VCaP (cell line): ENCODE data around the gene TGIF2.
"Not testable (repeated sequence)": the region's sequence is repeated elsewhere in the genome, so short reads cannot be mapped to it uniquely, and the experiment has no call there.

Experiments used
- H3K27ac ChIP-seq: fragments of 450-650 bp; 2 replicates; pipeline ENCODE4 v1.5.1; 2017
- TF ChIP-seq, protein P1 (sequence below): fragments of 450-650 bp; conservative IDR thresholded peaks from 2 replicates; pipeline ENCODE4 v1.5.1; 2017; ENCODE audit warnings: mild to moderate bottlenecking, moderate library complexity

Gene TGIF2

DNA sequence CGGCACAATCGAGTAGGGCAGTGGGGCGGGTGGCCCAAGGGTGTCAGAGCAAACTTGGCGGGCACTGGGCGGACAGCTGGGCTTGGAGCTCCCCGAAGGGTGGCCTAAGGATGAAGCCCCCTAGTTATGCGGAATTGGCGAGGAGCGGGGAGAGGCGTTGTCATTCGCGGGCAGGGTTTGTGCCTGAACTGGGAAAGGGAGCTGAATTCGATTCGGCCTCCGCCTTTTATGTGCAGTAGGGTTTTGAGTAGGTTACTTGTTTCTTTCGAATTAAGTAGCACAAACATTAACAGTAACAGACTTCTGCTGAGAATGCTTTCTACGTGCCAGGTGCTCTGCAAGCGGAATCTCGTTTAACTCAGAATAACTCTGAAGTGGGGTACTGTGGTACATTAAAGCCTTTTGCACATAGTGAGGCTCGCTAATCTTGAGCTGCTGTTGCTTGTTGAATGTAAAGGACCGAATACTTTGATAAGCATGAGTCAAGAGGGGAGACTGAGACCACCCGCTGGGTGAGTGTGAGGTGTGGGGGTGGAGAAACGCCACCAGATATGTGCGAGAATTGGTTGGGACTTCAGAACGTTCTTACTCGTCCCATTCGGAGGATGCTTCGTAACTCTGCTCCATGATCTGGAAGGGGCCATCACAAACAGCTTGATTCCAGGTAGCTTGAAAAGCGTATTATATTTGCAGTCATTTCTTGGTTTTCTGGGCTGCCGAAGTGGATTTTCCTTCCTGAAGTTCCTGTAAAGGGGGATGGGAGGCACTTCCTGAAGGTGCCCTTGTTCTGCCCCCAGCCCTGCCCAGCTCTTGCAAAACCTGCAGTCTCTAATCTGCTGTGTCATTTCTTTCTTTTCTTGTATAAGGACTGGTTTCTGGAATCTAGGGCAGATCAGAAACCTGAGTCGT lies 33.0 kb downstream of the TGIF2 start:
- TF ChIP-seq, protein P1, sequence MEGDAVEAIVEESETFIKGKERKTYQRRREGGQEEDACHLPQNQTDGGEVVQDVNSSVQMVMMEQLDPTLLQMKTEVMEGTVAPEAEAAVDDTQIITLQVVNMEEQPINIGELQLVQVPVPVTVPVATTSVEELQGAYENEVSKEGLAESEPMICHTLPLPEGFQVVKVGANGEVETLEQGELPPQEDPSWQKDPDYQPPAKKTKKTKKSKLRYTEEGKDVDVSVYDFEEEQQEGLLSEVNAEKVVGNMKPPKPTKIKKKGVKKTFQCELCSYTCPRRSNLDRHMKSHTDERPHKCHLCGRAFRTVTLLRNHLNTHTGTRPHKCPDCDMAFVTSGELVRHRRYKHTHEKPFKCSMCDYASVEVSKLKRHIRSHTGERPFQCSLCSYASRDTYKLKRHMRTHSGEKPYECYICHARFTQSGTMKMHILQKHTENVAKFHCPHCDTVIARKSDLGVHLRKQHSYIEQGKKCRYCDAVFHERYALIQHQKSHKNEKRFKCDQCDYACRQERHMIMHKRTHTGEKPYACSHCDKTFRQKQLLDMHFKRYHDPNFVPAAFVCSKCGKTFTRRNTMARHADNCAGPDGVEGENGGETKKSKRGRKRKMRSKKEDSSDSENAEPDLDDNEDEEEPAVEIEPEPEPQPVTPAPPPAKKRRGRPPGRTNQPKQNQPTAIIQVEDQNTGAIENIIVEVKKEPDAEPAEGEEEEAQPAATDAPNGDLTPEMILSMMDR: no peak
- H3K27ac ChIP-seq: peak overlapping the region; percentile 90

DNA sequence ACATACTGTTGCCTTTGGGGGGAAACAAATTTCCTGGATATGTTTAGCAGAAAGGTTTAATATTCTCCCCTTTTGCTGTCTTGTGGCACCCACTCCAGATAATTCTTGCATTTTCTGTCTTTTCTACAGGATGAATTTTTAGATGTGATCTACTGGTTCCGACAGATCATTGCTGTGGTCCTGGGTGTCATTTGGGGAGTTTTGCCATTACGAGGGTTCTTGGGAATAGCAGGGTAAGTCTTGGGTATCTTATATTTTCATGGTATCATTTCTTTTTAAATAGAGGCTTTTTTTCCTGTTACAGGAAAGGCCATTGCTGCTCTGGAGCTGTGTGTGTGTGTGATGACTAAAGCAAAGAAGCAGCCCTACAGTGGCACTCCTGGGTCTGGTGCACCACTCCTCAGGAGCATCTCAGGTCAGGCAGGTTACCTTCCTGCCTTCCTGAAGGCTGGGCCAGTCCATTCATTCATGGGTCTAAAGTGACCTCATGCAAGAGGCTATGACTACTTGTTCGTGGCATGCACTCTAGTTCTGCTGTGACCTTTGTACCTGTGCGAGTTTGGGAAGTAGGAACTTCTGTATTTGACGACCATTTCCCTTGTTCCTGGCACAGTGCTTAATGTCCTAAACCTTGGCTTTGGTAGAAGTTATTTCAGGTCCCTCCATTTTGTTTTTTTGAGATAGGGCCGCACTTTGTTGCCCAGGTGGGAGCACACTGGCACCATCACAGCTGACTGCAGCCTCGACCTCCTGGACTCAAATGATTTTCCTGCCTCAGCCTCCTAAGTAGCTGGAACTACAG lies 34.4 kb downstream of the TGIF2 start:
- peak overlapping the region; percentile 90; the same call in 1 of the 2 replicates for H3K27ac ChIP-seq
- TF ChIP-seq, protein P1: no peak

DNA sequence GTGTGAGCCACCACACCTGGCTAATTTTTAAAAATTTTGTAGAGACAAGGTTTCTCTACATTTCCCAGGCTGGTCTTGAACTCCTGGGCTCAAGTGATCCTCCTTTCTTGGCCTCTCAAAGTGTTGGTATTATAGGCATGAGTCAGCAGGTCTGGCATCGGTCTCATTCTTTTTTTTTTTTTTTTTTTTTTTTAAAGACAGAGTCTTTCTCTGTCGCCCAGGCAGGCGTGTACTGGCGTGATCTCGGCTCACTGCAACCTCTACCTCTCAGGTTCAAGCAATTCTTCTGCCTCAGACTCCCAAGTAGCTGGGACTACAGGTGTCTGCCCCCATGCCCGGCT lies 35.0 kb downstream of the TGIF2 start:
- H3K27ac ChIP-seq: not testable (repeated sequence)

DNA sequence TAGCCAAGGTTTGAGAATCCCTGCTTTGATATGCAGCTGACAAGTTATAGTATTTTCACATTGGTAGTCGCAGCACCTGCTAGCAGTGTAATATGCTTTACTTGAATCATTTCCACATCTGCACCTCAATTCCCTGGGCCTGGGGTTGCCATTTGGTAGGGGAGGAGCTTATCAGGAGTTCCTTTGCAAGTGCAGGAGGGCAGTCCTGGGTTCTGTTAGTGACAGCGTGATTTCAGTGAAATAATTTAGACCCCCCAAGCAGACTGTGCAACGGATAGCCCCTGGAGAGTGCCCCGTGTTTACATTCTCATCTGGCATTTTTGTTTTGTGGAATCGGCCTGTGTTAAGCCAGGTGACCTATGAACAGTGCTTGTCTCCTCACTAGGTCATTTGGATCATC lies 38.2 kb downstream of the TGIF2 start:
- TF ChIP-seq, protein P1: no peak
- H3K27ac ChIP-seq: no peak overlapping the region

DNA sequence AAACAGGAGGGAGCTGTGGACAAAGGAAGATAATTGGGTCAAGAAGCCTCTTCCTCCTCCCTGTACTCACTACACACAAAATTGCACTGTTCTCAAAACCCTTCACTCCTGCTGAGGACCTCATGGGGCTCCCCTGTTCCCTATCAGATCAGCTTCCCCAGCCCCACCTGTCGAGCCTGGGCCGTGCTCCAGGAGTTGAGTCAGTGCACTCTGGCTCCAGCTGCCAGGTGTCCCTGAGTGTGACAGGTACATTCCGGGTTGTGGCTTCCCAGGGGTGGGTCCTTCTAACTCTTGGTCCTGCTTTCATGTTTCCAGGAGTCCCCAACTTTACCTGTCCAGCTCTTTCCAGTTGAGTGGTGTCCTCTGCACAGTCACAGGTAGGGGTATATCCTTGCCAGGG lies 40.6 kb downstream of the TGIF2 start:
- no peak overlapping the region for H3K27ac ChIP-seq
- TF ChIP-seq, protein P1: no peak

DNA sequence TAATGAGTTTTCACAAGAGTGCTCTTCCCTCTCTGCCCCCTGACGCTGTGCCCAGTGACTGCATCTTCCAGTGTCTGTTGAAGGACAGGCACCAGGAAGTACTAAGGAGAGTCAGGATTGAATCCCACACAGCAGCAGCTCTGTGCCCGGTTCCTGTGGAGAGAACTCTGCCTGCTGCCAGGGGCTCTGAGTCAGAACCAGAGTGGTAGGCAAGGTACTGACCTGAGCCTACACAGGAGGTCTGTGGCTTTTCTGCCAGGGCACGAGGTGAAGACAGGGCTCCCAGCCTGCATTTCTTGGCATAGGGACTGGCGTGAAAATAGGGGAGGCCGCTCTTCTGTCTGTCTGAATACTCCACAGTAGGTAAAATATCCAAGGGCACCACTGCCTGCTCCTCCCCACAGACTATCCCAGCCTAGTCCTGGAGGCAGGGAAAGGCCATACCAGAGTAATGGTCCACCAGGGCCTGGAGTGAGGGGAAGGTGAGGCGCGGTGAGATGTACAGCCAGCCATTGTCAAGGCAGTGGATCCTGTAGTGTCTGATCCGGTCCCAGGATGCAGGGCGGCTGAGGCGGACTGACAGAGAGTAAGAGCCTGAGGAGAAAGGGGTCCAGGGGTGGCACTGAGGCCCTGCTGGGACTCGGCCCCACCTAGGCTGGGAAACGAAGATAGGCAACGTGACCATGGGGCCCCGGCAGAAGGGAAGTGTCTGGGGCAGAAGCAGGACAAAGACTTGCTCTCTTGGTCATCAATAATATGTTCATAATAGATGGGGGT lies 41.6 kb downstream of the TGIF2 start:
- no peak overlapping the region for H3K27ac ChIP-seq
- TF ChIP-seq, protein P1: no peak

DNA sequence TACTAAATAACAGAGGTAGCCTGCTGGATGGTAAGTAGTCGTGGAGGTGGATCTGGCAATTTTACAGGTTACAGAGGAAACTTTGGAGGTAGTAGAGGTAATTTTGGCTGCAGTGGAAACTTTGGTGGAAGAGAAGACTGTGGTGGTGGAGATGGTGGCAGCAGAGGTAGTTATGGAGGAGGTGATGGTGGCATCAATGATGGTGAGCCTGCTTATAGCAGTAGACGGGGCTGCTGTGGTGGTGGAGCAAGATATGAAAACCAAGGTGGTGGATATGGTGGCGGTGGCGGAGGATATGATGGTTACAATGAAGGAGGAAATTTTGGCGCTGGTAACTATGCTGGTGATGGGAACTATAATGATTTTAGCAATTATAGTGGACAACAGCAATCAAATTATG lies 47.5 kb downstream of the TGIF2 start:
- TF ChIP-seq, protein P1: no peak

More for the DNA sequence above, 47.5 kb downstream of the TGIF2 start:
- H3K27ac ChIP-seq: no peak overlapping the region
